ENCODE results near the gene MAGI2.

Gene MAGI2

GRCh38 chr7:79285756-79286155 is 167.7 kb downstream of the MAGI2 start:
- ATAC-seq: no peak
- TF ChIP-seq, protein P1, sequence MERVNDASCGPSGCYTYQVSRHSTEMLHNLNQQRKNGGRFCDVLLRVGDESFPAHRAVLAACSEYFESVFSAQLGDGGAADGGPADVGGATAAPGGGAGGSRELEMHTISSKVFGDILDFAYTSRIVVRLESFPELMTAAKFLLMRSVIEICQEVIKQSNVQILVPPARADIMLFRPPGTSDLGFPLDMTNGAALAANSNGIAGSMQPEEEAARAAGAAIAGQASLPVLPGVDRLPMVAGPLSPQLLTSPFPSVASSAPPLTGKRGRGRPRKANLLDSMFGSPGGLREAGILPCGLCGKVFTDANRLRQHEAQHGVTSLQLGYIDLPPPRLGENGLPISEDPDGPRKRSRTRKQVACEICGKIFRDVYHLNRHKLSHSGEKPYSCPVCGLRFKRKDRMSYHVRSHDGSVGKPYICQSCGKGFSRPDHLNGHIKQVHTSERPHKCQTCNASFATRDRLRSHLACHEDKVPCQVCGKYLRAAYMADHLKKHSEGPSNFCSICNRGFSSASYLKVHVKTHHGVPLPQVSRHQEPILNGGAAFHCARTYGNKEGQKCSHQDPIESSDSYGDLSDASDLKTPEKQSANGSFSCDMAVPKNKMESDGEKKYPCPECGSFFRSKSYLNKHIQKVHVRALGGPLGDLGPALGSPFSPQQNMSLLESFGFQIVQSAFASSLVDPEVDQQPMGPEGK (CRISPR knock-in tag; IDR thresholded peaks at IDR 0.05; ENCODE audit: borderline replicate concordance): no peak; the same call in 1 of the 2 replicates
- no peak for TF ChIP-seq CSDC2 (CRISPR knock-in tag; IDR thresholded peaks at IDR 0.05)
- no peak for TF ChIP-seq PPARA (CRISPR knock-in tag; IDR thresholded peaks at IDR 0.05; ENCODE audit: borderline replicate concordance)
- TF ChIP-seq, protein P2, sequence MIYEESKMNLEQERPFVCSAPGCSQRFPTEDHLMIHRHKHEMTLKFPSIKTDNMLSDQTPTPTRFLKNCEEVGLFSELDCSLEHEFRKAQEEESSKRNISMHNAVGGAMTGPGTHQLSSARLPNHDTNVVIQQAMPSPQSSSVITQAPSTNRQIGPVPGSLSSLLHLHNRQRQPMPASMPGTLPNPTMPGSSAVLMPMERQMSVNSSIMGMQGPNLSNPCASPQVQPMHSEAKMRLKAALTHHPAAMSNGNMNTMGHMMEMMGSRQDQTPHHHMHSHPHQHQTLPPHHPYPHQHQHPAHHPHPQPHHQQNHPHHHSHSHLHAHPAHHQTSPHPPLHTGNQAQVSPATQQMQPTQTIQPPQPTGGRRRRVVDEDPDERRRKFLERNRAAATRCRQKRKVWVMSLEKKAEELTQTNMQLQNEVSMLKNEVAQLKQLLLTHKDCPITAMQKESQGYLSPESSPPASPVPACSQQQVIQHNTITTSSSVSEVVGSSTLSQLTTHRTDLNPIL (CRISPR knock-in tag; IDR thresholded peaks at IDR 0.05; ENCODE audit: low read depth): no peak
- TF ChIP-seq ZFP3 (CRISPR knock-in tag; IDR thresholded peaks at IDR 0.05): no peak

DNA sequence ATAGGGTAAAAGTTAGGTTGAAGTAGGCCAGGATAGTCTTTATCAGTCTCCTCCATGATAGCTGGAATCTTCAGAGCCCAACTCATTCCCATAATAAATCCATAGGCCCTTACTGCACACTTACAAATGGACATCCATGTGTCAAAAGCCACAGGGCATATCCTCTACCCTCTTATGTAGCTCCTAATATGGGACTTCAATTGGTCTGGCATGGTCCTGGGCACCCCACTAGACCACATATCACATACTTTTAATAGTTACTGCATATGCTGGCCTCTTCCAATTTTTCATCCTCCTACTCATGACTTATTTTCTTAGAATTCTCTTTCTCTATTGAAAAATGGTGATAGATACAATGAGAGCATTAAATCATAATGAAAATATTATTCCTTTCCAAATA is 169.3 kb downstream of the MAGI2 start:
- ATAC-seq: no peak
- no peak for TF ChIP-seq ZNF70 (CRISPR knock-in tag; IDR thresholded peaks at IDR 0.05)
- no peak for TF ChIP-seq ZFP30 (CRISPR knock-in tag; IDR thresholded peaks at IDR 0.05)
- TF ChIP-seq GLIS3 (CRISPR knock-in tag; IDR thresholded peaks at IDR 0.05): no peak
- no peak for TF ChIP-seq ARNTL (CRISPR knock-in tag; IDR thresholded peaks at IDR 0.05; ENCODE audit: borderline replicate concordance, low read depth)
- no peak for TF ChIP-seq ZNF8 (CRISPR knock-in tag; IDR thresholded peaks at IDR 0.05)
- TF ChIP-seq ISL1 (CRISPR knock-in tag; IDR thresholded peaks at IDR 0.05): no peak
- TF ChIP-seq ZNF565 (CRISPR knock-in tag; conservative IDR thresholded peaks at IDR 0.05; ENCODE audit: low read depth): no peak

DNA sequence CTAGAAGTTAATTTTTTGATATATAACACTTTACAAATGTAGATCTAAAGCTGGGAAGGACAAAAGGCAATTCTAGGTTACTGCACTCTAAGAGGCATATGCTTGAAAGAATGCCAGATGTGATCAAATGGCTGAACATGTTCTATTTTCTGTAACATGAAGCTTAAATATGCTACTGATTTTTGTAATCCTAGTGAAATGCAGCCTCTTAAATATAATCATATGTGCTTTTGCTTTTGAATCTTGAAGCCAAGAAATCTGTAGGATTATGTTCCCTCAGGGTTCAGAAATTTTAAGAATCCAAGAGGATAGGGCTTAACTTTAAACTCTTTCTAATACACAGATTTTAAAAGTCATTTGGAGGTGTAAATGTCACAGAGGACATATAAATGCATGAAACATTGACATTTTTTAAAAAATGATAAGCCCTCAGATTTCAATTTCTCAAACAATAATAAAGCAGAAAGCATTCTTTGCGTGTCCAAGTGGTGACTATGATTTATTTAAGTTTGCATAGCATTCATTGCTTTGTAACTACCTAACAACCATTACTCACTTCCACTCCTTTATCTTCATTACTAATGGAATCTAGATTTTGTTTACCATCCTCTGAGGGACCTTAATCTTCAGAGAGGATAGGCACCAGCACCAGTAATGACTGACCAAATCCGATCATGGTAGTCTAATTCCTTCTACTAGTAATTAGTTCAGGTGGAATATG is 170.4 kb downstream of the MAGI2 start:
- TF ChIP-seq ISL1 (CRISPR knock-in tag; IDR thresholded peaks at IDR 0.05) (peak; percentile 99), ZNF70 (CRISPR knock-in tag; IDR thresholded peaks at IDR 0.05) (no peak), CSRNP3 (CRISPR knock-in tag; IDR thresholded peaks at IDR 0.05) (peak; percentile 60; the same call in 1 of the 2 replicates), ESRRG (CRISPR knock-in tag; IDR thresholded peaks at IDR 0.05) (peak; percentile 82; the same call in 1 of the 2 replicates), ZC3H10 (CRISPR knock-in tag; IDR thresholded peaks at IDR 0.05) (peak; percentile 48; the same call in 1 of the 2 replicates), SNAI2 (CRISPR knock-in tag; IDR thresholded peaks at IDR 0.05) (no peak)
- TF ChIP-seq, protein P1 (CRISPR knock-in tag; IDR thresholded peaks at IDR 0.05; ENCODE audit: borderline replicate concordance): 0 out of 2 replicates have a peak, but pooled peaks have one; percentile 52
- TF ChIP-seq, protein P2 (CRISPR knock-in tag; IDR thresholded peaks at IDR 0.05; ENCODE audit: low read depth): peak; percentile 95
- ATAC-seq: peak; percentile 89

DNA sequence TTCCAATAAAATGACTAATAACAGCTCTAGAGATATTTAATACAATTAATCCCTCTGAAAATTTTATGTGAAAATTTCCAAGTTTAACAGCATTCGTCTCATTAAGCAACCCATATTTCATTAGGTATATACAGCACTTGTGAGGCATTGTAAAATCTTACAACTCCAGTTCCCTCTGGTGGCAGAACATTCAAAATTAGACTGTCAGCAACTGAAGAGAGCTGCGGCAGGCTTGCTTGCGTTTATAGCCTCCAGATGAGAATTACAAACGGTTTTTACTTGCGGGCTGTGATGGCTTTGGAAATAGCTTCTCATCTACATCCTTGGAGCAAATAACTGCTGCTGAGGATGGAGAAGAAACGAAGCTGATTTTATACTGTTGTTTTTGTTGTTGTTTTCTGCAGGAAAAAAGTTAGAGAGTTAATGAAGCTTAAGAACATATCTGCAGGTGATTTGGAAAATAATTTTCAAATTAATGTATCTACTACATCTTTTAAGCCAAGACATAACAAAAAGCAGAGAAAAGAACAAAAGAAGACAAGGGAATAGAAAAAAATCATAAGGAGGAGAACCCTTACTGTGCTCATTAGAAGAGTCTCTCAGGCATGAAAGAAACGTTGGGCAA is 171.3 kb downstream of the MAGI2 start:
- peak; percentile 86 for ATAC-seq
- TF ChIP-seq GLIS3 (CRISPR knock-in tag; IDR thresholded peaks at IDR 0.05) (no peak), SNAI2 (CRISPR knock-in tag; IDR thresholded peaks at IDR 0.05) (no peak), ZC3H10 (CRISPR knock-in tag; IDR thresholded peaks at IDR 0.05) (no peak), ZFP30 (CRISPR knock-in tag; IDR thresholded peaks at IDR 0.05) (no peak), TOX (CRISPR knock-in tag; IDR thresholded peaks at IDR 0.05; ENCODE audit: borderline replicate concordance) (no peak)
- TF ChIP-seq, protein P1 (CRISPR knock-in tag; IDR thresholded peaks at IDR 0.05; ENCODE audit: borderline replicate concordance): no peak

Data from SK-N-SH treated with all-trans-retinoic acid at 6 μM for 48 hours (cell line).